K562 (cell line): ENCODE data around the gene NTRK3.

Experiments
- CTCF ChIP-seq, 3 experiments: IDR thresholded peaks in 2 of 3; conservative IDR thresholded peaks in 1 of 3; 2 replicates each; pipeline ENCODE4 v1.5.1; 2011 to 2012; ENCODE audit warnings: low read length in 3 of 3, mild to moderate bottlenecking in 3 of 3, control low read depth in 2 of 3, improper control_type of control experiment in 1 of 3, inconsistent platforms in 1 of 3, low read depth in 1 of 3, mixed read lengths in 1 of 3, moderate library complexity in 1 of 3; ENCODE audit not compliant: insufficient read depth in 2 of 3
- GABPA ChIP-seq: fragments of 200-800 bp; sonication (Bioruptor generic); conservative IDR thresholded peaks from 2 replicates; pipeline ENCODE4 v1.6.1; 2016; ENCODE audit warnings: low read depth, missing genetic modification characterization, missing compliant biosample characterization
- ZNF398 ChIP-seq: fragments of 250-450 bp; sonication (Bioruptor Pico); IDR thresholded peaks from 2 replicates; pipeline ENCODE4 v1.8.0; 2021; ENCODE audit warnings: moderate library complexity, mild to moderate bottlenecking, inconsistent platforms

- TF ChIP-seq GABPA (tag), result no peak
- TF ChIP-seq CTCF (IDR thresholded peaks at IDR 0.05 in 2 of 3, conservative IDR thresholded peaks at IDR 0.05 in 1 of 3; ENCODE audit: insufficient read depth in 2 of 3, low read depth in 1 of 3, low read length in 3 of 3), result peak in 2 of 3 experiments; percentile 10 to 55; a peak in 2 of 6 replicates
- no peak for TF ChIP-seq ZNF398 (CRISPR knock-in tag)
Observed at GRCh38 chr15:87959080-87959479, 297.5 kb downstream of the NTRK3 start.
